ENCODE results near the gene HDGFL1. TPM values are rescaled to one million over a fixed set of nuclear protein-coding genes. Genes with fewer than 3 reads are reported as not detected.

The HDGFL1 gene
- polyA plus RNA-seq, 1 experiment: not detected

GRCh38 chr6:22556266-22556665 is 13.1 kb upstream of the HDGFL1 start:
- no peaks in the 10 kb centered on the region for H3K27me3 ChIP-seq (ENCODE audit: control insufficient read depth, insufficient read depth, low read length)
- DNase-seq (ENCODE audit: low read depth): no peak
- ChIA-PET POLR2A (no interaction called here), CTCF (no interaction called here)
- no peak overlapping the region for H3K4me3 ChIP-seq (ENCODE audit: low read depth, low read length)
- no peaks in the 10 kb centered on the region for H3K36me3 ChIP-seq (ENCODE audit: control insufficient read depth, insufficient read depth, low read length)
- TF ChIP-seq CTCF (IDR thresholded peaks at IDR 0.05; ENCODE audit: insufficient read depth, low read depth, low read length): no peak

GRCh38 chr6:22557007-22557406 is 12.4 kb upstream of the HDGFL1 start:
- no peaks in the 10 kb centered on the region for H3K27me3 ChIP-seq (ENCODE audit: control insufficient read depth, insufficient read depth, low read length)
- DNase-seq (ENCODE audit: low read depth): no peak
- CTCF ChIA-PET: interaction anchor here (0.6 kb wide), 1 partner anchor 866 kb away, joined by 3 read pairs; no protein-coding TSS in a partner anchor
- H3K4me3 ChIP-seq (ENCODE audit: low read depth, low read length): no peak overlapping the region
- POLR2A ChIA-PET: no interaction called here
- TF ChIP-seq CTCF (IDR thresholded peaks at IDR 0.05; ENCODE audit: insufficient read depth, low read depth, low read length): no peak
- H3K36me3 ChIP-seq (ENCODE audit: control insufficient read depth, insufficient read depth, low read length): no peaks in the 10 kb centered on the region

GRCh38 chr6:22558288-22558882 is 11.0 kb upstream of the HDGFL1 start:
- Histone ChIP-seq H3K4me3 (ENCODE audit: low read depth, low read length) (no peak overlapping the region), H3K27me3 (ENCODE audit: control insufficient read depth, insufficient read depth, low read length) (no peaks in the 10 kb centered on the region), H3K36me3 (ENCODE audit: control insufficient read depth, insufficient read depth, low read length) (no peaks in the 10 kb centered on the region)
- ChIA-PET CTCF (interaction anchor here (1.4 to 1.6 kb wide), 2 partner anchors 8 to 22 kb away, joined by 4 read pairs; no protein-coding TSS in a partner anchor), POLR2A (no interaction called here)
- DNase-seq (ENCODE audit: low read depth): no peak
- no peak for TF ChIP-seq CTCF (IDR thresholded peaks at IDR 0.05; ENCODE audit: insufficient read depth, low read depth, low read length)

- no peak for DNase-seq (ENCODE audit: low read depth)
- ChIA-PET POLR2A (no interaction called here), CTCF (no interaction called here)
- Histone ChIP-seq H3K36me3 (ENCODE audit: control insufficient read depth, insufficient read depth, low read length) (no peaks in the 10 kb centered on the region), H3K27me3 (ENCODE audit: control insufficient read depth, insufficient read depth, low read length) (no peaks in the 10 kb centered on the region; the same call in 1 of the 2 replicates), H3K4me3 (ENCODE audit: low read depth, low read length) (no peak overlapping the region)
- TF ChIP-seq CTCF (IDR thresholded peaks at IDR 0.05; ENCODE audit: insufficient read depth, low read depth, low read length): no peak
These were observed 512 bp upstream of the HDGFL1 start for GRCh38 chr6:22568854-22569253.

GRCh38 chr6:22570185-22570551 is 802 bp downstream of the HDGFL1 start:
- Histone ChIP-seq H3K27me3 (ENCODE audit: control insufficient read depth, insufficient read depth, low read length) (no peaks in the 10 kb centered on the region; the same call in 1 of the 2 replicates), H3K36me3 (ENCODE audit: control insufficient read depth, insufficient read depth, low read length) (no peaks in the 10 kb centered on the region), H3K4me3 (ENCODE audit: low read depth, low read length) (no peak overlapping the region)
- ChIA-PET CTCF (no interaction called here), POLR2A (no interaction called here)
- no peak for DNase-seq (ENCODE audit: low read depth)
- TF ChIP-seq CTCF (IDR thresholded peaks at IDR 0.05; ENCODE audit: insufficient read depth, low read depth, low read length): no peak
